Natural killer cell treated with Interleukin-12 subunit alpha and Interleukin-12 subunit beta and Interleukin-15 and Interleukin-18, amount 100 ng/mL, for 72 hours (primary cell): ENCODE data around the gene ANXA3. TPM values are rescaled to one million over a fixed set of nuclear protein-coding genes. Genes with fewer than 3 reads are reported as not detected.
A peak's percentile ranks its signal among the peaks of the same experiment; 100 is the strongest.

Experiments
- ATAC-seq, 2 donors: fragments of 150-1000 bp; cut with Tn5 transposase in 1 of 2; sonication (Bioruptor Pico), chemical (Tn5 transposase) in 1 of 2; 2 replicates each; pipeline ENCODE4 v1.10.0; 2021
- DNase-seq: peaks from one replicate; pipeline ENCODE4 v3.0.0; 2022; ENCODE audit warnings: low spot score
- H3K27ac Mint-ChIP-seq, 2 donors: 1 replicate in 1 of 2; 2 replicates in 1 of 2; pipeline ENCODE4 v1.8.0; 2022; ENCODE audit warnings: mixed read lengths in 2 of 2, mild to moderate bottlenecking in 1 of 2, moderate library complexity in 1 of 2
- H3K27me3 Mint-ChIP-seq, 2 donors: 1 replicate in 1 of 2; 2 replicates in 1 of 2; pipeline ENCODE4 v1.8.0; 2022; ENCODE audit warnings: mixed read lengths in 2 of 2
- H3K36me3 Mint-ChIP-seq: one replicate; pipeline ENCODE4 v1.8.0; 2022; ENCODE audit warnings: mixed read lengths
- H3K4me1 Mint-ChIP-seq, 2 donors: 1 replicate in 1 of 2; 2 replicates in 1 of 2; pipeline ENCODE4 v1.8.0; 2022; ENCODE audit warnings: low read depth in 2 of 2, mixed read lengths in 2 of 2, mild to moderate bottlenecking in 1 of 2
- H3K4me3 Mint-ChIP-seq: one replicate; pipeline ENCODE4 v1.8.0; 2022; ENCODE audit warnings: mixed read lengths
- H3K9me3 Mint-ChIP-seq: 2 replicates; pipeline ENCODE4 v1.8.0; 2022; ENCODE audit warnings: mixed read lengths
- total RNA-seq, 2 donors: library from RNA; stranded (reverse); gene quantifications; one replicate each; pipeline ENCODE4 v1.2.3, GENCODE V29; 2022

ANXA3 gene
- total RNA-seq, 2 donors from 2014 or later: 4.6 to 8.8 TPM

DNA sequence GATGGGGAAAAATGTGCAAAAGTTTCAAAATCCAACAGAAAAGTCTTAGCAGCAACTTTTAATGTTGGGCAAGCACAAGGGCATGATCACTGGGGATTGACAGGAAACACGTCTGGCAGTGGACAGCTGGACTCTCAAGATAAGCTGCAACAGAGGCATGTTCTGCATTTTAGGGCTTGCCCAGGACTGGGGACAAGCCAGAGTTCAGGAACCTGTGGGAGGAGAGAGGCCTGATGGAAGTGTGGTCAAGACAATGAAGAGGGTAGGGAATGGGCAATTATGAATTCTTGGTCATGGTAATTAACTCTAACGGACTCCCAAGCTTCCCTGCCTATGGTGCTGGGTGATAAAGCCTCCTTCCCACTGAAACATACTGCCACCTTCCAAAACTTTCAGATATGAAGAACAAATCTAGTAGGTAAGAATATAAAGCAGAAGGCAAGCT lies 48.4 kb downstream of the ANXA3 start:
- Mint-ChIP-seq H3K27me3 (peaks cover 17 to 20% of the 10 kb centered on the region in 2 donors), H3K4me3 (no peak overlapping the region), H3K36me3 (no peaks in the 10 kb centered on the region), H3K4me1 (no peaks in the 10 kb centered on the region), H3K27ac (no peak overlapping the region), H3K9me3 (no peaks in the 10 kb centered on the region)
- ATAC-seq (no peak), DNase-seq (no peak)

DNA sequence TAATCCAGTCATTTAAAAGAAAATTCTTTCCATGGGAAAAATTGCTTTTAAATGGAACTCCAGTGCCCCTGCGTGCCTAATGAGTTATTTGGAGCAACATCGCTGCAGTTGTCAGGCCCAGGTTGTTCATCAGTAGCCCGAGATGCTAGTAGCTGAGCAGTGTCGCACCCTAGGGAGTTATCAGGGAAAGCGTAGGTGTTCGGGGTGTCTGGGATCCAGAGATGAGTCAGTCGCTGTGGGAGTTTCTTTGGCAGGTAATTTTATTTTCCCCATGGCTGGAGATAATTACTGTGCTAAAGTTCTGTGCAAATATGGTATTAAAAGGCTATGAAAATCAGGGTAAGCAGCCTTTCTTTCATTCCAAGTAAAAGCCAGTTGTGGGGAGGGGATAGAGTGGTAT lies 49.4 kb downstream of the ANXA3 start:
- Mint-ChIP-seq H3K36me3 (no peaks in the 10 kb centered on the region), H3K4me3 (no peak overlapping the region), H3K27ac (no peak overlapping the region), H3K9me3 (no peaks in the 10 kb centered on the region), H3K27me3 (peaks cover 17 to 20% of the 10 kb centered on the region in 2 donors), H3K4me1 (no peaks in the 10 kb centered on the region)
- ATAC-seq (no peak), DNase-seq (no peak)

DNA sequence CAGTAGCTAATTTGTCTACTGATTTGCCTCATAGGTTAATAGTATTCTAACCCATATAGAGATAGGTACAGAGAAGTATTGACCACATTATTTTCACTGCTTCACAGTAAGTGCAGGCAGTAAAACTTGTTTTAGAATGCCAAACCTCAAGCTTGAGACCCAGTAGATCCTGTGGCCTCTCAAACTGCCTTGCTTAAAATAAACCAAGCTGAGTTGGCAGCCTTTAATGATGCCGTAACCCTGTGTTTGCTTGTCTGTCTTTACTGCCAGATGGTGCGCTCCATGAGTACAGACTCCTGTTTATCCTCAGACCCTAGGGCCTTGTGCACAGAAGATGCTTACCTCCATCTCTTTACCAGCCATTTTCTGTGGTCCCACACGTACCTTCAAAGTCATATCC lies 50.8 kb downstream of the ANXA3 start:
- Mint-ChIP-seq H3K27ac (no peak overlapping the region), H3K4me3 (no peak overlapping the region), H3K36me3 (no peaks in the 10 kb centered on the region), H3K27me3 (peaks cover 17 to 20% of the 10 kb centered on the region in 2 donors), H3K4me1 (no peaks in the 10 kb centered on the region), H3K9me3 (no peaks in the 10 kb centered on the region)
- DNase-seq (no peak), ATAC-seq (no peak)

DNA sequence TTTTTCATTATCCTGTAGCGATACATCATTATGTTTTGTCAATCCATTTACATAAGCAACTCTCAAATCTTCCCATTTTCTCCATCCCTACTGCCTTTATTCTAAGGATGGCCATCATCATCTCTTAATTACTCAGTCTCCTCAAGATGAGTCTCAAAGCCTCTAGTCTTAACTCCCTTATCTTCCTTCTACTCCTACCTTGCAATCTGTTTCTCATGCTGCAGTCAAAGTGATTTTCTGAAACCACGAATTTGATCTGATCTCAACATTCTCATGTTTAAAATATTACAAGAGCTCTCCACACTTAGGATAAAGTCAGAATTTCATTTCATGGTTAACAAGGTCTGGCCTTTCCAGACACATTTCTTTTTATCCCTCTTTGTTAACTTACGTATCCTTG lies 51.8 kb downstream of the ANXA3 start:
- DNase-seq (no peak), ATAC-seq (no peak)
- Mint-ChIP-seq H3K4me1 (no peaks in the 10 kb centered on the region), H3K4me3 (no peak overlapping the region), H3K9me3 (no peaks in the 10 kb centered on the region), H3K36me3 (no peaks in the 10 kb centered on the region), H3K27ac (no peak overlapping the region), H3K27me3 (peaks cover 20 to 26% of the 10 kb centered on the region in 2 donors)

GRCh38 chr4:78604988-78605387 lies 53.4 kb downstream of the ANXA3 start:
- H3K27me3 Mint-ChIP-seq: peaks cover 15 to 32% of the 10 kb centered on the region in 2 donors
- no peaks in the 10 kb centered on the region for H3K4me1 Mint-ChIP-seq
- ATAC-seq: no peak
- H3K4me3 Mint-ChIP-seq: no peak overlapping the region
- DNase-seq: no peak
- no peak overlapping the region for H3K27ac Mint-ChIP-seq
- no peaks in the 10 kb centered on the region for H3K9me3 Mint-ChIP-seq
- no peaks in the 10 kb centered on the region for H3K36me3 Mint-ChIP-seq

DNA sequence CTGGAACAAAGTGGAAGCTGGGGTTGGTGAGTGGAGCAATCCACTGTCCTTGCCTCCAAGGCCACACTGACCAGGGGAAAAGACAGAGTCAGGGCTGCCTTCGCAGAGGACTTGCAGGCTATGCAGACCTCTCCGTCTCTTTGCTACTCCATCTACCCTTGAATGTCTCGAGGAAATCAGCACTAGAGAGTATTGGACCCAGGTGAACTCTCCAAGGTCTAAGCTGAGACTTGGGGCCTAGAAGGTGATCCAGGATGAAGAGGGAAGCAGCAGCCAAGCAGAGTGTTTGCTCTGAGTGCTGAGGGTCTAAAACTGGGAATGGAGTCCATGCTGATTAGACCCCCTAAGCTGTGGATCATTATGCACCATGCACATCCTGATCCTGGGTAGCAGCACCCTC lies 54.5 kb downstream of the ANXA3 start:
- H3K27ac Mint-ChIP-seq: no peak overlapping the region
- H3K36me3 Mint-ChIP-seq: no peaks in the 10 kb centered on the region
- H3K4me3 Mint-ChIP-seq: no peak overlapping the region

GRCh38 chr4:78606530-78607095 lies 55.0 kb downstream of the ANXA3 start:
- H3K4me3 Mint-ChIP-seq: no peak overlapping the region
- H3K36me3 Mint-ChIP-seq: no peaks in the 10 kb centered on the region
- DNase-seq (no peak), ATAC-seq (no peak)
- peaks cover 0 to 6% of the 10 kb centered on the region in 2 donors for H3K4me1 Mint-ChIP-seq
- H3K27me3 Mint-ChIP-seq: peaks cover 13 to 32% of the 10 kb centered on the region in 2 donors
- H3K9me3 Mint-ChIP-seq: no peaks in the 10 kb centered on the region
- H3K27ac Mint-ChIP-seq: no peak overlapping the region

More for the DNA sequence above, 54.5 kb downstream of the ANXA3 start:
- no peak for ATAC-seq
- DNase-seq: no peak
- peaks cover 13 to 32% of the 10 kb centered on the region in 2 donors for H3K27me3 Mint-ChIP-seq
- H3K4me1 Mint-ChIP-seq: peaks cover 0 to 6% of the 10 kb centered on the region in 2 donors
- H3K9me3 Mint-ChIP-seq: no peaks in the 10 kb centered on the region

DNA sequence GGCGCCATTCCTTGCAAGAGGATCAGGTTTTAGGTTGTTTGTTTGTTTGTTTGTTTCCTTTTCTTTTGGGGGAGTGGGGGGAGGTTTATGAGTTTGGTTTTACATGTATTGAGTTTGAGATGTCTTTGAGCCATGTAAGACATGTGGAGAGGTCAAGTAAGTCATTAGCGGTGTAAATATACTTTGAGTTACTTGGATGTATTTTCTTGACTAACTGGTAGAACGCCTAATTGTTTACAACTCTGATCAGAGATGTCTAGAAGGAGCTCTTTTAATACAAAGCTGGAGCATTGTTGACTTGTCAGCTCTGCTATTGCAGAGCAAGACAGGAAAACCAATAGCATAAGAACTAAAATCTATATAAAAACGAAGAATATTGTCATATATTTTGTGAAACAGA lies 57.1 kb downstream of the ANXA3 start:
- ATAC-seq (no peak), DNase-seq (no peak)
- Mint-ChIP-seq H3K9me3 (no peaks in the 10 kb centered on the region), H3K4me3 (no peak overlapping the region), H3K27me3 (peaks cover 2 to 20% of the 10 kb centered on the region in 2 donors), H3K27ac (no peak overlapping the region), H3K4me1 (peaks cover 0 to 9% of the 10 kb centered on the region in 2 donors), H3K36me3 (no peaks in the 10 kb centered on the region)

GRCh38 chr4:78609580-78609979 lies 58.0 kb downstream of the ANXA3 start:
- ATAC-seq (no peak), DNase-seq (no peak)
- peaks cover 0 to 16% of the 10 kb centered on the region in 2 donors for H3K27me3 Mint-ChIP-seq
- peaks cover 0 to 10% of the 10 kb centered on the region in 2 donors for H3K4me1 Mint-ChIP-seq
- no peak overlapping the region for H3K27ac Mint-ChIP-seq
- H3K36me3 Mint-ChIP-seq: no peaks in the 10 kb centered on the region
- no peaks in the 10 kb centered on the region for H3K9me3 Mint-ChIP-seq
- H3K4me3 Mint-ChIP-seq: no peak overlapping the region

DNA sequence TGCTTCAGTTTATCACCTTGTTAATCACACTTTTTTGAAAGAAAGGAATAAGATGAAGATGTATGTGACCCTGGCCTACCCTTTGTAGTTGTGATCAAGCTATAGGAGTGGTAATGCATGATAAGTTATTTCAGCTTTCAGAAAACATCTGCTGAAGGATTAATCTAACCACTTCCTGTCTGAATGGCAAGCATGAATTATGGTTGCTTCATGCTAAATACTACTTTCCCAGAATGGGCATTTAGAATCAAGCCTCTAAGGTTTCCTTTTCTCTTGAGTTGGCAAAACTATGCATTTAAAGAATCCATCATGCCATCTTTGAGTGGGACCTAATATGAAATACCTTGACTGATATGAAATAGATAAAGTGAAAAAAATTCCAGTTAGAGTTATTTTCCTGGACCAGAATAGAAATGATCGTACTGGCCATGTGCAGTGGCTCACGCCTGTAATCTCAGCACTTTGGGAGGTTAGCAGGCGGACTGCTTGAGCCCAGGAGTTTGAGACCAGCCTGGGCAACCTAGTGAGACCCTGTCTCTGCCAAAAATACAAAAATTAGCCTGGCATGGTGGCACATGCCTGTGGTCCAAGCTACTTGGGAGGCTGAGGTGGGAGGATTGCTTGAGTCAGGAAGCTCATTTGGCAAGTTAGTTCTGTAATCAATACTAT lies 59.1 kb downstream of the ANXA3 start:
- Mint-ChIP-seq H3K27ac (peak overlapping the region in 1 of 2 donors; percentile 53), H3K4me3 (no peak overlapping the region), H3K27me3 (peaks cover 0 to 16% of the 10 kb centered on the region in 2 donors), H3K4me1 (peaks cover 0 to 10% of the 10 kb centered on the region in 2 donors), H3K9me3 (no peaks in the 10 kb centered on the region), H3K36me3 (no peaks in the 10 kb centered on the region)
- DNase-seq (no peak), ATAC-seq (no peak)

DNA sequence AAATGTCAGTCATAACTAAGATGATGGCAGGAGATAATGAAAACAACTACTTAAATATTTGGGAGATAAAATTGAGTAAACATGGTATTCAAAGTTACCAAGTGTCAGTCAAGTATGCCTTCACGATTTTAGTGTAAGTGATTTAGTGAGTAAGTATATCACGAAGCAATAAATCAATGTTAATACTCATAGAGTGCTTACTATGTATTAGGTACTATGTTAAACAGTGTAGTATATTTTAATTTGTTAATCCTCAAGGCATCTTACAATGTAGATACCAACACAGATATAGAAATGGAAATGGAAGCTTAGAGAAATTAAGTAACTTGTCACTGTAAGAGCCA lies 59.6 kb downstream of the ANXA3 start:
- no peak for ATAC-seq
- Mint-ChIP-seq H3K36me3 (no peaks in the 10 kb centered on the region), H3K9me3 (no peaks in the 10 kb centered on the region), H3K27me3 (peaks cover 0 to 16% of the 10 kb centered on the region in 2 donors), H3K4me3 (no peak overlapping the region), H3K27ac (peak overlapping the region in 1 of 2 donors; percentile 53), H3K4me1 (peaks cover 0 to 10% of the 10 kb centered on the region in 2 donors)
- no peak for DNase-seq

DNA sequence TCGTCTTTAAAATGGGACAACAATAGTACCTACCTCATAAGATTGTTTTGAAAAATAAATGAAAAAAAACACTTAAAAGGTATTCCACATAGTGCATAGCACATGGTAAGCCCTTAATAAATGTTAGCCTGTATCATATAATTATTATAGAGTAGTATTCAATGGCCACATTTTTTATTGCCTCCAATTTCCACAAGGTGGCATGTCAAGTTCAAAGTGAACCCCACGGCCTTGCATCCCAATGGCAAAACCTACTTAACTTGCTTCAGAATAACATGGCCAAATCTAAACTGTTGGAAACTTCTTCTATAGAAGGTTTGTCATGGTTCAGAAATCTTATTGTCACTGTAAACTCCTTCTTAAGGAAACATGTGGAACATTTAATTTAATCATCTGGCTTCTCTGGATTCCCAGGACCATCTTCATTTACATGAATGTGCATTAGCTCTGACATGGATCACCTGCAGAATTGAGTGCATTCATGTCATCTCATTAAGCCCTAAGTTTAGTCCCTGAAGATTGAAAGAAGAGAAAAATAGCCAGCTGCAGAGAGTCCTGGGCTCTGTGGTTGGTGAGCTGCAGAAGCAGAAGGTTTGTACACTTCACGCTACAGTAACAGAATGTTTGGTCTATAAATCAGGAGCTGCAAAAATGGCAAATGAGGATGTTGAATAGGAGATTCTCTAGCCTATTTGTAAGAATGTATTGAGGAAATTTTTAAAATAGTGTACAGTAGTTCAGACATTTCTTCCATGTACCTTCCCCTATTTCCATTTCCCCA lies 61.0 kb downstream of the ANXA3 start:
- peaks cover 0 to 10% of the 10 kb centered on the region in 2 donors for H3K4me1 Mint-ChIP-seq
- no peaks in the 10 kb centered on the region for H3K36me3 Mint-ChIP-seq
- no peak overlapping the region for H3K4me3 Mint-ChIP-seq
- H3K9me3 Mint-ChIP-seq: no peaks in the 10 kb centered on the region
- peaks cover 0 to 14% of the 10 kb centered on the region in 2 donors for H3K27me3 Mint-ChIP-seq
- ATAC-seq (no peak), DNase-seq (no peak)
- H3K27ac Mint-ChIP-seq: no peak overlapping the region

DNA sequence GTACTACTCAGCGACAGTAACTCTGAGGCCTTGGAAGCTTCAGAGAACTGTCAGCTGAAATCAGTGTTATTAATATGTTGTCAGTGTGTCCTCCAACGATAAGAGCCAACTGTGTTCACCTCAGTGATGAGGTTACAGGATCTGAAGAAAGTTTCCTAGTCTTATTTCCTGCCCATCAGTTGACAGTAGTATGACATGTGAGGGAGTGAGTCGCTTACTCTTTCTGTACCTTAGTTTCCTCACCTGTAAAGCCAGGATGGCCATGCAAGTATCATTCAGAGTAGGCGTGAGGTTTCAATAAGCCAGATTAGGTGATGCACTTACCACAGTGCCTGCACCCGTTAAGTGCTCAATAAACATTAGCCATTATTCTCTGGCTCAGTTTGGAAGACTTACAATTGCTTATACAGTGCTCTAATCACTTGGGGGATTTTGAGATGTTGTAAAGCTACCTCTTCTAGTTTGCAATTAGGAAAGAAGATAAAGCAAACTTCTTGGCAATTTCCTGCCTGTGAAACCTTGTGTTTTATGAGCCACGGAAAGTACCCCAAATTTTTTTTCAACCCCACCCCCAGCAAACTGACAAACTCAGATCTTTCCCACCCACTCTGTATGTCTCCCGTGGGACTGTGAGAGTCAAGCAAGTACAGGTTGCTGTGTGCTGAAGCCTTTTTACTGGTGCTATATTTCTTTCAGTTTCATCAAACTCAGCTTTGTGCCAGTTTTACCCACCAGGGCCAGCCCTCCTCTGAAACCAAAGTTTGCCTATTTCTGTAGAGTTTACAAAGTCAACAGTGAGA lies 62.2 kb downstream of the ANXA3 start:
- Mint-ChIP-seq H3K27ac (no peak overlapping the region), H3K4me1 (peaks cover 0 to 10% of the 10 kb centered on the region in 2 donors), H3K36me3 (no peaks in the 10 kb centered on the region), H3K9me3 (no peaks in the 10 kb centered on the region), H3K27me3 (peaks cover 0 to 3% of the 10 kb centered on the region in 2 donors), H3K4me3 (no peak overlapping the region)
- ATAC-seq: peak in 1 of 2 donors; percentile 55
- no peak for DNase-seq
